ENCODE results near the gene NBAS.

DNA sequence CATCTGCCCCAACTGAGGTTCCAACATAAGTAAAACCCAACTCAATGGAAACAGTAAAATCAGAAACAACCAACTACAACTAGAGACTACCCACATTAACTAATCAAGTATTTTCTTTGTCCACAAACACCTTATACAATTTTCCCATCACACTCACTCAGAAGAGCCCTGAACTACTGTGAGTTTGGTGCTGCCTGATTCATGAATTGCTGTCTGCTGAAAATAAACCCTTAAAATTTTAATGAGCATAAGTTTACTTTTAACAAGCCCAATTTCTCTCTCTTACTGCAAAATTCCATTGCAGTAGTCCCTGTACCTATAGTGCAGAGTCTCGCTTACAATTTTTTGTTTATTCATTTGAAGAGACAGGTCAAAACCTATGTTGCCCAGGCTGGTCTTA lies 203.9 kb downstream of the NBAS start:
- TF ChIP-seq POLR2AphosphoS5 (IDR thresholded peaks at IDR 0.05) (no peak), POLR2A (IDR thresholded peaks at IDR 0.05) (no peak)
- TF ChIP-seq, protein P1, sequence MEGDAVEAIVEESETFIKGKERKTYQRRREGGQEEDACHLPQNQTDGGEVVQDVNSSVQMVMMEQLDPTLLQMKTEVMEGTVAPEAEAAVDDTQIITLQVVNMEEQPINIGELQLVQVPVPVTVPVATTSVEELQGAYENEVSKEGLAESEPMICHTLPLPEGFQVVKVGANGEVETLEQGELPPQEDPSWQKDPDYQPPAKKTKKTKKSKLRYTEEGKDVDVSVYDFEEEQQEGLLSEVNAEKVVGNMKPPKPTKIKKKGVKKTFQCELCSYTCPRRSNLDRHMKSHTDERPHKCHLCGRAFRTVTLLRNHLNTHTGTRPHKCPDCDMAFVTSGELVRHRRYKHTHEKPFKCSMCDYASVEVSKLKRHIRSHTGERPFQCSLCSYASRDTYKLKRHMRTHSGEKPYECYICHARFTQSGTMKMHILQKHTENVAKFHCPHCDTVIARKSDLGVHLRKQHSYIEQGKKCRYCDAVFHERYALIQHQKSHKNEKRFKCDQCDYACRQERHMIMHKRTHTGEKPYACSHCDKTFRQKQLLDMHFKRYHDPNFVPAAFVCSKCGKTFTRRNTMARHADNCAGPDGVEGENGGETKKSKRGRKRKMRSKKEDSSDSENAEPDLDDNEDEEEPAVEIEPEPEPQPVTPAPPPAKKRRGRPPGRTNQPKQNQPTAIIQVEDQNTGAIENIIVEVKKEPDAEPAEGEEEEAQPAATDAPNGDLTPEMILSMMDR (IDR thresholded peaks at IDR 0.05), result no peak
